Upper lobe of right lung (tissue), 1 donor: ENCODE results near the gene AGAP2. TPM values are rescaled to one million over a fixed set of nuclear protein-coding genes. Genes with fewer than 3 reads are reported as not detected.

Experiments
- ATAC-seq: fragments of 200-7000 bp; cut with Tn5 transposase; one replicate; pipeline ENCODE4 v1.9.1; 2020; ENCODE audit warnings: mild to moderate bottlenecking, moderate library complexity
- DNase-seq: peaks from one replicate; pipeline ENCODE4 v3.0.0-alpha.2; 2020
- H3K27ac ChIP-seq: fragments of 200-600 bp; one replicate; pipeline ENCODE4 v1.8.0; 2022
- H3K27me3 ChIP-seq: fragments of 200-600 bp; one replicate; pipeline ENCODE4 v1.8.0; 2022; ENCODE audit warnings: mild to moderate bottlenecking
- H3K36me3 ChIP-seq: fragments of 200-600 bp; one replicate; pipeline ENCODE4 v1.8.0; 2022
- H3K4me1 ChIP-seq: fragments of 200-600 bp; one replicate; pipeline ENCODE4 v1.8.0; 2022
- H3K4me3 ChIP-seq: fragments of 200-600 bp; one replicate; pipeline ENCODE4 v1.8.0; 2022; ENCODE audit warnings: mild to moderate bottlenecking
- H3K9me3 ChIP-seq: fragments of 200-600 bp; one replicate; pipeline ENCODE4 v1.8.0; 2022
- intact Hi-C: fragments of 100-400 bp; cut with DNase I; formaldehyde crosslinking; loops from one replicate; pipeline ENCODE4 v1.11.0; 2022
- total RNA-seq: library from RNA; stranded (reverse); fragmentation: NEBNext Ultra II Directional; extraction: Animal tissue kit (Norgen Biotek cat#: 25700); gene quantifications from one replicate; pipeline ENCODE4 v1.2.1, GENCODE V29; 2021
- TF ChIP-seq, protein P1 (sequence below): fragments of 200-600 bp; IDR thresholded peaks from one replicate; pipeline ENCODE4 v1.8.0; 2022; ENCODE audit warnings: antibody characterized with exemption
- donor health status: DM: no; HTN: yes; CAD: no; lungs with severe emphysema.

AGAP2 gene
- total RNA-seq, 1 donor from 2014 or later = 5.4 TPM

DNA sequence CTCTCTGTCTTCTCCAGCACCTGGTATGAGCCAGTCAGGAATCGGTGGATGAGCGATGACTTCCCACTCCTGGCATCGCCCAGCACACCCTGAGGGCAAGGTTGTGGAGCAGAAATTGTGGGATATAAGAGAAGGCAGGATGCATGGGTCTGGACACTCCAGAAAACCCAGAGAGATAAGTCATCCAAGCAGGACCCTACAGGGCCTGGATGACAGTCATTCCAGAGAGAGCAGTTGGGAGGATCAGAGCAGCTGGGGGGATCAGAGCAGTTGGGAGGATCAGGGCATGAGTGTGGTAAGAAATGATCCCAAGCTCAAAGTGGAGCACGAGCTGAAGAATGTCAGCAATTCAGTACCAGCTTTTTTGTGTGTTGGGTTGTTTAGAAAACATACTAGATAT is 4.0 kb downstream of the AGAP2 start:
- H3K27ac ChIP-seq = no peak overlapping the region
- ATAC-seq = no peak
- no peaks in the 10 kb centered on the region for H3K4me1 ChIP-seq
- H3K4me3 ChIP-seq = no peak overlapping the region
- no peaks in the 10 kb centered on the region for H3K9me3 ChIP-seq
- DNase-seq = no peak
- no peaks in the 10 kb centered on the region for H3K36me3 ChIP-seq
- H3K27me3 ChIP-seq = peaks cover 48% of the 10 kb centered on the region
- intact Hi-C loops = no loop called here
- TF ChIP-seq, protein P1, sequence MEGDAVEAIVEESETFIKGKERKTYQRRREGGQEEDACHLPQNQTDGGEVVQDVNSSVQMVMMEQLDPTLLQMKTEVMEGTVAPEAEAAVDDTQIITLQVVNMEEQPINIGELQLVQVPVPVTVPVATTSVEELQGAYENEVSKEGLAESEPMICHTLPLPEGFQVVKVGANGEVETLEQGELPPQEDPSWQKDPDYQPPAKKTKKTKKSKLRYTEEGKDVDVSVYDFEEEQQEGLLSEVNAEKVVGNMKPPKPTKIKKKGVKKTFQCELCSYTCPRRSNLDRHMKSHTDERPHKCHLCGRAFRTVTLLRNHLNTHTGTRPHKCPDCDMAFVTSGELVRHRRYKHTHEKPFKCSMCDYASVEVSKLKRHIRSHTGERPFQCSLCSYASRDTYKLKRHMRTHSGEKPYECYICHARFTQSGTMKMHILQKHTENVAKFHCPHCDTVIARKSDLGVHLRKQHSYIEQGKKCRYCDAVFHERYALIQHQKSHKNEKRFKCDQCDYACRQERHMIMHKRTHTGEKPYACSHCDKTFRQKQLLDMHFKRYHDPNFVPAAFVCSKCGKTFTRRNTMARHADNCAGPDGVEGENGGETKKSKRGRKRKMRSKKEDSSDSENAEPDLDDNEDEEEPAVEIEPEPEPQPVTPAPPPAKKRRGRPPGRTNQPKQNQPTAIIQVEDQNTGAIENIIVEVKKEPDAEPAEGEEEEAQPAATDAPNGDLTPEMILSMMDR = no peak

- intact Hi-C loops = no loop called here
- TF ChIP-seq, protein P1 = no peak
- no peak for ATAC-seq
- no peaks in the 10 kb centered on the region for H3K36me3 ChIP-seq
- peaks cover 42% of the 10 kb centered on the region for H3K27me3 ChIP-seq
- no peak overlapping the region for H3K4me3 ChIP-seq
- no peaks in the 10 kb centered on the region for H3K4me1 ChIP-seq
- no peak for DNase-seq
- H3K9me3 ChIP-seq = no peaks in the 10 kb centered on the region
- no peak overlapping the region for H3K27ac ChIP-seq
These were observed 4.6 kb downstream of the AGAP2 start for GRCh38 chr12:57733928-57734327.

DNA sequence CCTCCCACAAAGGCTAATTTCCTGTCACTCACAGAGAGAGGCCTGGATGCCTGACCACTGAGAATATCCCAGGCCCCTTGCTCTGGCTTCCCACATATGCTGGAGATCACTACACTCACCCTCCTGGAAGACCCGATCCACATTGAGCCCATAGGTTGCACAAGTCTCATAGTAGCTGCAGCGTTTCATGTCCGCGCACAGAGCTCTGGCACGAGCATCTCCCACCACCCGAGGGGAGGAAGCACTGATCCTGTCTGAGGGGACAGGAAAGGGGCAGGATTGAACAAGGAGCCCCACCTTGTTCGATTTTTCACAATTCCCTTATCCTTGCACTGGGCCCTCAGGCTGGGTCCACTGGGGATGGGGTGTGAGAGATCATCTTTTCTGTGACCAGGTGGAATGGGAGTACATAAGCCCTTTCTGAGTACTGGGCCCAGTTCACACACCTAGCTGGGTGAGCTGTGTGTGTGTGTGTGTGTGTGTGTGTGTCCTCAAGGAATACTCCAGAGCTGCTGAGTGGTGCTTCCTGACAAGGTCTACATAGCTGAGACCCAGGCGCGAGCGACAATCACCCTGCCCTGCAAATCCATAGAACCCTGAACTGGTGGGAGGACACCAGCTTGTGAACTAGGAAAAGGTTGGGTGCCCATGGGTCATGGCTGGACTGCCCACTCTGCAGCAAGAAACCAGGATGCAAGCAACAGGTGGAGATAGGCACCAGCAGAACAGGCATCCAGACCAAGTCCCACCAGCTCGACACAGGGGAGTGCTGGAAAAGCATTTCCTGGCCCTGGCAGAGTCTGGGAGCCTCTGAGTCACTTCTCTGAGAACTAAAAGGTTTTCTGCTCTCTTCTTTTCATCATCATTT is 5.6 kb downstream of the AGAP2 start:
- no peaks in the 10 kb centered on the region for H3K36me3 ChIP-seq
- no peak for ATAC-seq
- H3K4me3 ChIP-seq = no peak overlapping the region
- H3K4me1 ChIP-seq = no peaks in the 10 kb centered on the region
- intact Hi-C loops = no loop called here
- TF ChIP-seq, protein P1 = no peak
- DNase-seq = no peak
- H3K9me3 ChIP-seq = no peaks in the 10 kb centered on the region
- no peak overlapping the region for H3K27ac ChIP-seq
- peaks cover 35% of the 10 kb centered on the region for H3K27me3 ChIP-seq

GRCh38 chr12:57732270-57732669 is 6.3 kb downstream of the AGAP2 start:
- peaks cover 28% of the 10 kb centered on the region for H3K27me3 ChIP-seq
- no peaks in the 10 kb centered on the region for H3K36me3 ChIP-seq
- no peak overlapping the region for H3K27ac ChIP-seq
- H3K9me3 ChIP-seq = no peaks in the 10 kb centered on the region
- TF ChIP-seq, protein P1 = no peak
- H3K4me1 ChIP-seq = no peaks in the 10 kb centered on the region
- no peak overlapping the region for H3K4me3 ChIP-seq
- intact Hi-C loops = no loop called here
- DNase-seq (no peak), ATAC-seq (no peak)

- no peak overlapping the region for H3K27ac ChIP-seq
- no peaks in the 10 kb centered on the region for H3K9me3 ChIP-seq
- TF ChIP-seq, protein P1 = no peak
- peaks cover 21% of the 10 kb centered on the region for H3K27me3 ChIP-seq
- no peaks in the 10 kb centered on the region for H3K36me3 ChIP-seq
- DNase-seq (no peak), ATAC-seq (no peak)
- no peak overlapping the region for H3K4me3 ChIP-seq
- peaks cover 5% of the 10 kb centered on the region for H3K4me1 ChIP-seq
- intact Hi-C loops = no loop called here
These were observed 7.0 kb downstream of the AGAP2 start for GRCh38 chr12:57731411-57732080.
